SH-SY5Y (cell line): Measurements from ENCODE around the gene MAST4.

Source experiments
- GATA2 ChIP-seq: IDR thresholded peaks from 2 replicates; pipeline ENCODE4 v1.6.1; 2011; ENCODE audit warnings: mild to moderate bottlenecking, low read depth, low read length
- GATA3 ChIP-seq: IDR thresholded peaks from 2 replicates; pipeline ENCODE4 v1.6.1; 2011; ENCODE audit warnings: low read depth, mild to moderate bottlenecking, low read length, moderate library complexity

GRCh38 chr5:67058998-67059743 is 463.0 kb downstream of the MAST4 start:
- TF ChIP-seq GATA2 (no peak), GATA3 (no peak)
